Body of pancreas (tissue), 4 donors: ENCODE data around the gene PTPRN2.

Experiments
- CTCF ChIP-seq, 7 experiments: fragments of 450-650 bp in 4 of 7; fragments of 200-600 bp in 3 of 7; sonication (generic) in 3 of 7; IDR thresholded peaks; one replicate each; pipeline ENCODE4 v1.5.1; 2016 to 2019; ENCODE audit warnings: antibody characterized with exemption in 7 of 7
- POLR2A ChIP-seq, 3 donors: fragments of 450-650 bp; IDR thresholded peaks; one replicate each; pipeline ENCODE4 v1.6.1; 2016; ENCODE audit warnings: antibody characterized with exemption in 3 of 3, mild to moderate bottlenecking in 2 of 3

DNA sequence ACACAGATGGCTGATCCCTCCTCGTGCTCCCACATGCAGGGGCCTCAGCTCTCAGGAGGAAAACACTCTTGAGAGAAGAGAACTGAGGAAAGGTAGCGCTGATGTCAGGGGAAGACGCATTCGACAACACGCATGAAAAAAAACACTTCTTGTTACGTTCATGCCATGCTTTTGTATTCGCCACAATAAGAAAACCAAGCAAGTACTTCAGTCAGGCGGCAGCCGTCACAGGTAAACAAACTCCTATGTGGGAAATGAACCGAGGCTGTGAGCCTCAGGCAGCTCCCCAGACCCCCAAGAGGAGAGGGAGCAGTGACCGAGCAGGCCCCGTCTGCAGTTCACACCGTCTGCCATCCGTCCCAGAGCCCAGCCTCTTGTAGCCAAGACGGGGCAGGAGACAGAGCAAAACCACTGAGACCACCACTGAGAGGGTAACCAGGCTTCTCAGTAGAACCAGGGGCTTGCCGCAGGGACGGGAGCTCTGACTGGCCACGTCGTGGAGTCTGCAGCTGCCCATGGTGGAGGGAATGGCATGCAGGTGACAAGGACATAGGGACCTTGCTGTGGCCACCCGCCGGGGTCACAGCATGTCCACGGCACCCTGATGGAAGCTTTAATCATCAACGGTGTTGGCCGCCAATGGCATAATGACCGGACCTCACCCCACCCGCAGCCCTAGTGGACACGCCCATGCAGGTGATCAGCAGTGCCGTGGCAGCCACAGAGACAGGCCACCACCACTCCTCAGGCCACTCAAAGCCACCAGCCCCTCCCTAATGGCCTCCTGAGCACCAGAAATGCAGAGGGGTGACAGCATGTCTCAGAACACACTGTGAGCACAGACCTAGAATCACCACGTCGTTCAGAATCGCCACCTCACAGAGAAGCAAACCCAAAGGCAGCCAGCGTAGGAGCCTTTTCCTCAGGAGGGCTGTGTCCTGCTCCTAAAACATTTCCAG lies 304.3 kb downstream of the PTPRN2 start:
- no peak for TF ChIP-seq CTCF (IDR thresholded peaks at IDR 0.05)
- no peak for TF ChIP-seq POLR2A (IDR thresholded peaks at IDR 0.05)
